Measurements from ENCODE around the gene RBM46. TPM values are rescaled to one million over a fixed set of nuclear protein-coding genes. Genes with fewer than 3 reads are reported as not detected.
"Not testable (repeated sequence)": the region's sequence is repeated elsewhere in the genome, so short reads cannot be mapped to it uniquely, and the experiment has no call there.

Gene RBM46
- total and polyA plus RNA-seq, 2 experiments from 2014 or later, result 0.32 to 0.40 TPM

- H4K20me1 ChIP-seq (ENCODE audit: insufficient read depth), result no peaks in the 10 kb centered on the region
- H3F3A ChIP-seq (ENCODE audit: insufficient read depth), result no peaks in the 10 kb centered on the region
- no peaks in the 10 kb centered on the region for H3K9me2 ChIP-seq (ENCODE audit: insufficient read depth)
- H3K27ac ChIP-seq, result no peak overlapping the region
- H3K9me3 ChIP-seq (ENCODE audit: low read depth), result no peaks in the 10 kb centered on the region
- H3K4me1 ChIP-seq (ENCODE audit: insufficient read depth), result no peaks in the 10 kb centered on the region
- no peaks in the 10 kb centered on the region for H3K79me2 ChIP-seq (ENCODE audit: insufficient read depth)
- in situ Hi-C loops (cut with MboI), result no loop called here
- H3K4me2 ChIP-seq (ENCODE audit: unreplicated experiment), result no peak overlapping the region
- H3K4me3 ChIP-seq, result no peak overlapping the region
- H3K9ac ChIP-seq, result no peak overlapping the region
- no peak for DNase-seq
- H2AFZ ChIP-seq, result no peak overlapping the region
- 0 out of 2 replicates have a peak, but pooled peaks cover 3% of the 10 kb centered on the region for H3K27me3 ChIP-seq (replicated peaks; ENCODE audit: insufficient read depth)
- no peaks in the 10 kb centered on the region for H3K36me3 ChIP-seq (ENCODE audit: low read depth)
- WGBS, 2 experiments (ENCODE audit: low coverage in 1 of 2, low lambda C conversion rate in 2 of 2, missing lambda C conversion rate in 2 of 2), result 18 to 23% methylated on average over 7 of the region's 7 CpGs
- TF ChIP-seq EZH2phosphoT487 (IDR thresholded peaks at IDR 0.05; ENCODE audit: insufficient read depth, low read depth), result no peak
These were observed 87.5 kb downstream of the RBM46 start for GRCh38 chr4:154868414-154869194.

GRCh38 chr4:154869301-154869700 lies 88.2 kb downstream of the RBM46 start:
- Histone ChIP-seq H3K36me3 (ENCODE audit: low read depth) (no peaks in the 10 kb centered on the region), H3K9me3 (ENCODE audit: low read depth) (no peaks in the 10 kb centered on the region), H4K20me1 (ENCODE audit: insufficient read depth) (no peaks in the 10 kb centered on the region), H3K9me2 (ENCODE audit: insufficient read depth) (no peaks in the 10 kb centered on the region), H3K79me2 (ENCODE audit: insufficient read depth) (no peaks in the 10 kb centered on the region), H3K27me3 (replicated peaks; ENCODE audit: insufficient read depth) (0 out of 2 replicates have a peak, but pooled peaks cover 3% of the 10 kb centered on the region), H3K4me1 (ENCODE audit: insufficient read depth) (no peaks in the 10 kb centered on the region), H3K27ac (no peak overlapping the region), H2AFZ (no peak overlapping the region), H3K4me3 (no peak overlapping the region), H3K4me2 (ENCODE audit: unreplicated experiment) (no peak overlapping the region), H3F3A (ENCODE audit: insufficient read depth) (no peaks in the 10 kb centered on the region), H3K9ac (no peak overlapping the region)
- TF ChIP-seq EZH2 (IDR thresholded peaks at IDR 0.05; ENCODE audit: insufficient read depth, poor library complexity, severe bottlenecking) (no peak), EZH2phosphoT487 (IDR thresholded peaks at IDR 0.05; ENCODE audit: insufficient read depth, low read depth) (no peak)
- WGBS, 2 experiments (ENCODE audit: low coverage in 1 of 2, low lambda C conversion rate in 2 of 2, missing lambda C conversion rate in 2 of 2), result 15 to 37% methylated on average over 3 of the region's 3 CpGs
- in situ Hi-C loops (cut with MboI), result no loop called here
- no peak for DNase-seq

GRCh38 chr4:154872198-154872597 lies 91.1 kb downstream of the RBM46 start:
- Histone ChIP-seq H3K79me2 (ENCODE audit: insufficient read depth) (no peaks in the 10 kb centered on the region), H3K4me3 (no peak overlapping the region), H3K27me3 (replicated peaks; ENCODE audit: insufficient read depth) (0 out of 2 replicates have a peak, but pooled peaks cover 3% of the 10 kb centered on the region), H3K4me2 (ENCODE audit: unreplicated experiment) (no peak overlapping the region), H3K9me3 (ENCODE audit: low read depth) (no peaks in the 10 kb centered on the region), H2AFZ (no peak overlapping the region), H3F3A (ENCODE audit: insufficient read depth) (no peaks in the 10 kb centered on the region), H3K4me1 (ENCODE audit: insufficient read depth) (no peaks in the 10 kb centered on the region), H3K9ac (no peak overlapping the region), H3K36me3 (ENCODE audit: low read depth) (no peaks in the 10 kb centered on the region), H3K27ac (no peak overlapping the region), H4K20me1 (ENCODE audit: insufficient read depth) (no peaks in the 10 kb centered on the region), H3K9me2 (ENCODE audit: insufficient read depth) (no peaks in the 10 kb centered on the region)
- no peak for DNase-seq
- no peak for TF ChIP-seq EZH2phosphoT487 (IDR thresholded peaks at IDR 0.05; ENCODE audit: insufficient read depth, low read depth)
- TF ChIP-seq EZH2 (IDR thresholded peaks at IDR 0.05; ENCODE audit: insufficient read depth, poor library complexity, severe bottlenecking), result no peak
- in situ Hi-C loops (cut with MboI), result no loop called here

GRCh38 chr4:154874049-154874448 lies 93.0 kb downstream of the RBM46 start:
- H3K4me1 ChIP-seq (ENCODE audit: insufficient read depth); H3K9me2 ChIP-seq (ENCODE audit: insufficient read depth); H3K79me2 ChIP-seq (ENCODE audit: insufficient read depth); H3K9ac ChIP-seq; H3K4me2 ChIP-seq (ENCODE audit: unreplicated experiment); H3K27ac ChIP-seq; H2AFZ ChIP-seq; H4K20me1 ChIP-seq (ENCODE audit: insufficient read depth); H3K36me3 ChIP-seq (ENCODE audit: low read depth); H3K9me3 ChIP-seq (ENCODE audit: low read depth); DNase-seq; H3K27me3 ChIP-seq (replicated peaks; ENCODE audit: insufficient read depth); in situ Hi-C loops (cut with MboI); H3K4me3 ChIP-seq; H3F3A ChIP-seq (ENCODE audit: insufficient read depth): not testable (repeated sequence)
- 43 to 45% methylated on average over 4 of the region's 4 CpGs for WGBS, 2 experiments (ENCODE audit: low coverage in 1 of 2, low lambda C conversion rate in 2 of 2, missing lambda C conversion rate in 2 of 2)
